ENCODE measurements around the gene LAPTM4A.
"Not testable (repeated sequence)": the region's sequence is repeated elsewhere in the genome, so short reads cannot be mapped to it uniquely, and the experiment has no call there.

The LAPTM4A gene

GRCh38 chr2:20050104-20050645 lies 1.3 kb downstream of the LAPTM4A start:
- DNase-seq = peak; percentile 75

GRCh38 chr2:20049637-20050036 lies 1.8 kb downstream of the LAPTM4A start:
- no peak for DNase-seq

GRCh38 chr2:20048488-20049448 lies 2.7 kb downstream of the LAPTM4A start:
- DNase-seq = no peak

GRCh38 chr2:20045712-20046292 lies 5.6 kb downstream of the LAPTM4A start:
- not testable (repeated sequence) for DNase-seq

GRCh38 chr2:20044778-20045177 lies 6.7 kb downstream of the LAPTM4A start:
- no peak for DNase-seq

- DNase-seq = no peak
These were observed 8.9 kb downstream of the LAPTM4A start for GRCh38 chr2:20042531-20042930.

- DNase-seq = no peak
These were observed 10.8 kb downstream of the LAPTM4A start for GRCh38 chr2:20040489-20041172.

- DNase-seq = no peak
These were observed 13.8 kb downstream of the LAPTM4A start for GRCh38 chr2:20037660-20038059.

- DNase-seq = no peak
These were observed 15.3 kb downstream of the LAPTM4A start for GRCh38 chr2:20035955-20036666.

GRCh38 chr2:20034821-20035220 lies 16.6 kb downstream of the LAPTM4A start:
- DNase-seq = no peak

- DNase-seq = no peak
These were observed 17.2 kb downstream of the LAPTM4A start for GRCh38 chr2:20034218-20034617.

- DNase-seq = no peak
These were observed 18.1 kb downstream of the LAPTM4A start for GRCh38 chr2:20033322-20033721.

GRCh38 chr2:20030224-20030623 lies 21.2 kb downstream of the LAPTM4A start:
- DNase-seq = no peak

- DNase-seq = no peak
These were observed 23.6 kb downstream of the LAPTM4A start for GRCh38 chr2:20027705-20028434.

GRCh38 chr2:20027260-20027677 lies 24.2 kb downstream of the LAPTM4A start:
- DNase-seq = no peak

GRCh38 chr2:20025065-20025786 lies 26.2 kb downstream of the LAPTM4A start:
- no peak for DNase-seq

GRCh38 chr2:20023688-20024087 lies 27.7 kb downstream of the LAPTM4A start:
- no peak for DNase-seq

GRCh38 chr2:20021405-20022009 lies 29.9 kb downstream of the LAPTM4A start:
- no peak for DNase-seq

GRCh38 chr2:20019747-20020146 lies 31.7 kb downstream of the LAPTM4A start:
- DNase-seq = no peak

- no peak for DNase-seq
These were observed 32.8 kb downstream of the LAPTM4A start for GRCh38 chr2:20018601-20019152.
